ENCODE results near the gene DCD. TPM values are rescaled to one million over a fixed set of nuclear protein-coding genes. Genes with fewer than 3 reads are reported as not detected.

The DCD gene
- total and polyA plus RNA-seq, 10 of the 15 experiments (the other 5 are each of a cell fraction or from before 2014, with no cell fraction given) = not detected

DNA sequence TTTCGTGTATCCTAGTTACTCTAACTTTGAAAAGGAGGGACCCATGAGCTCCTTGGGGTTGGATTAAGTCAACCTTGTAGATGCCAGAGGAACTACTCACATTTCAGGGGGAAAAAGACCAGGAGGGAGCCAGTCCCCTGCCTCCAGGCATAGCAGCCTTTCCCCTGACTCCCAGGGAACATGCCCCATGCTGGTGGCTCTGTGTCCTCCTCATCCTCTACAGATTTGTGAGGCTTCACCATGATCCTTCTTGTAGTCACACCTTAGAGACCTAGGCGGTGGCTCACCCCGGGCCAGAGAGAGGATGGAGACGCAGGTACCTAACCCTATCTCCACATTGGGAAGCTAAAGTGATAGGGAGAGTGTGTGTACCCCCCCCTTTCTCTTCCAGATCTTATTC is 43.7 kb downstream of the DCD start:
- ChIA-PET RAD21 (ENCODE audit: unreplicated experiment) (no interaction called here), CTCF (interaction anchor here (0.8 to 6.3 kb wide), 7 partner anchors 8 to 468 kb away, joined by 3 to 45 read pairs (median 5); no protein-coding TSS in a partner anchor)
- no peak overlapping the region for H3K27ac ChIP-seq (ENCODE audit: control insufficient read depth, insufficient read depth)

GRCh38 chr12:54603872-54604271 is 44.3 kb downstream of the DCD start:
- intact Hi-C loops (cut with micrococcal nuclease; ENCODE audit: unreplicated experiment) (loop anchor here (2.0 to 5.0 kb wide), 2 partner anchors 353 to 469 kb away; no protein-coding TSS in a partner anchor), in situ Hi-C loops (cut with MboI) (no loop called here)
- Histone ChIP-seq H2AFZ (ENCODE audit: control insufficient read depth, low read depth, low read length) (no peak overlapping the region), H3K9ac (ENCODE audit: control insufficient read depth, insufficient read depth, low read length) (no peak overlapping the region), H3K4me2 (ENCODE audit: control insufficient read depth, insufficient read depth) (no peak overlapping the region), H3K79me2 (ENCODE audit: control insufficient read depth, insufficient read depth, low read length) (no peaks in the 10 kb centered on the region), H3K36me3 (ENCODE audit: control insufficient read depth in 2 of 2, insufficient read depth in 2 of 2, low read length in 1 of 2) (no peaks in the 10 kb centered on the region), H3K27me3 (replicated peaks in 1 of 2; ENCODE audit: control insufficient read depth in 2 of 2, insufficient read depth in 2 of 2, low read length in 1 of 2) (peaks cover 0 to 1% of the 10 kb centered on the region in 2 experiments; a peak in 2 of 4 replicates), H3K4me3 (no peak overlapping the region), H3K9me3 (replicated peaks; ENCODE audit: control insufficient read depth, insufficient read depth, low read length) (no peaks in the 10 kb centered on the region), H3K4me1 (ENCODE audit: control insufficient read depth, insufficient read depth, low read length) (no peaks in the 10 kb centered on the region), H4K20me1 (ENCODE audit: control insufficient read depth, insufficient read depth) (no peaks in the 10 kb centered on the region), H3K27ac (ENCODE audit: control insufficient read depth, insufficient read depth) (no peak overlapping the region)
- ChIA-PET POLR2A (no interaction called here), SMC1A (ENCODE audit: uncharacterized antibody, unreplicated experiment) (interaction anchor here (0.7 to 1.4 kb wide), 2 partner anchors 24 to 98 kb away, joined by 3 read pairs; no protein-coding TSS in a partner anchor), RAD21 (ENCODE audit: unreplicated experiment) (no interaction called here), CTCF (interaction anchor here (0.7 to 6.3 kb wide), 8 partner anchors 8 to 468 kb away, joined by 3 to 45 read pairs (median 5); no protein-coding TSS in a partner anchor)
- DNase-seq (ENCODE audit: low read depth, low spot score) (no peak), FAIRE-seq (no peak), ATAC-seq (no peak)
- whole genome bisulfite sequencing (ENCODE audit: insufficient coverage, insufficient replicate concordance, low lambda C conversion rate, missing lambda C conversion rate) = 46% methylated on average over 5 of the region's 5 CpGs
- BruUV-seq (replicated peaks) = no TSS peak
- TF ChIP-seq RELA (IDR thresholded peaks at IDR 0.05; ENCODE audit: borderline replicate concordance, partially characterized antibody) (no peak), KAT2A (conservative IDR thresholded peaks at IDR 0.05; ENCODE audit: control insufficient read depth, low read depth, low read length) (no peak), YBX1 (IDR thresholded peaks at IDR 0.05) (no peak), ZBED1 (IDR thresholded peaks at IDR 0.05; ENCODE audit: borderline replicate concordance) (no peak)
- TF ChIP-seq, protein P1, sequence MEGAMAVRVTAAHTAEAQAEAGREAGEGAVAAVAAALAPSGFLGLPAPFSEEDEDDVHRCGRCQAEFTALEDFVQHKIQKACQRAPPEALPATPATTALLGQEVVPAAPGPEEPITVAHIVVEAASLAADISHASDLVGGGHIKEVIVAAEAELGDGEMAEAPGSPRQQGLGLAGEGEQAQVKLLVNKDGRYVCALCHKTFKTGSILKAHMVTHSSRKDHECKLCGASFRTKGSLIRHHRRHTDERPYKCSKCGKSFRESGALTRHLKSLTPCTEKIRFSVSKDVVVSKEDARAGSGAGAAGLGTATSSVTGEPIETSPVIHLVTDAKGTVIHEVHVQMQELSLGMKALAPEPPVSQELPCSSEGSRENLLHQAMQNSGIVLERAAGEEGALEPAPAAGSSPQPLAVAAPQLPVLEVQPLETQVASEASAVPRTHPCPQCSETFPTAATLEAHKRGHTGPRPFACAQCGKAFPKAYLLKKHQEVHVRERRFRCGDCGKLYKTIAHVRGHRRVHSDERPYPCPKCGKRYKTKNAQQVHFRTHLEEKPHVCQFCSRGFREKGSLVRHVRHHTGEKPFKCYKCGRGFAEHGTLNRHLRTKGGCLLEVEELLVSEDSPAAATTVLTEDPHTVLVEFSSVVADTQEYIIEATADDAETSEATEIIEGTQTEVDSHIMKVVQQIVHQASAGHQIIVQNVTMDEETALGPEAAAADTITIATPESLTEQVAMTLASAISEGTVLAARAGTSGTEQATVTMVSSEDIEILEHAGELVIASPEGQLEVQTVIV (IDR thresholded peaks at IDR 0.05; ENCODE audit: borderline replicate concordance, partially characterized antibody) = no peak
- TF ChIP-seq, protein P2, sequence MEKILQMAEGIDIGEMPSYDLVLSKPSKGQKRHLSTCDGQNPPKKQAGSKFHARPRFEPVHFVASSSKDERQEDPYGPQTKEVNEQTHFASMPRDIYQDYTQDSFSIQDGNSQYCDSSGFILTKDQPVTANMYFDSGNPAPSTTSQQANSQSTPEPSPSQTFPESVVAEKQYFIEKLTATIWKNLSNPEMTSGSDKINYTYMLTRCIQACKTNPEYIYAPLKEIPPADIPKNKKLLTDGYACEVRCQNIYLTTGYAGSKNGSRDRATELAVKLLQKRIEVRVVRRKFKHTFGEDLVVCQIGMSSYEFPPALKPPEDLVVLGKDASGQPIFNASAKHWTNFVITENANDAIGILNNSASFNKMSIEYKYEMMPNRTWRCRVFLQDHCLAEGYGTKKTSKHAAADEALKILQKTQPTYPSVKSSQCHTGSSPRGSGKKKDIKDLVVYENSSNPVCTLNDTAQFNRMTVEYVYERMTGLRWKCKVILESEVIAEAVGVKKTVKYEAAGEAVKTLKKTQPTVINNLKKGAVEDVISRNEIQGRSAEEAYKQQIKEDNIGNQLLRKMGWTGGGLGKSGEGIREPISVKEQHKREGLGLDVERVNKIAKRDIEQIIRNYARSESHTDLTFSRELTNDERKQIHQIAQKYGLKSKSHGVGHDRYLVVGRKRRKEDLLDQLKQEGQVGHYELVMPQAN (conservative IDR thresholded peaks at IDR 0.05) = no peak
- TF ChIP-seq, protein P3, sequence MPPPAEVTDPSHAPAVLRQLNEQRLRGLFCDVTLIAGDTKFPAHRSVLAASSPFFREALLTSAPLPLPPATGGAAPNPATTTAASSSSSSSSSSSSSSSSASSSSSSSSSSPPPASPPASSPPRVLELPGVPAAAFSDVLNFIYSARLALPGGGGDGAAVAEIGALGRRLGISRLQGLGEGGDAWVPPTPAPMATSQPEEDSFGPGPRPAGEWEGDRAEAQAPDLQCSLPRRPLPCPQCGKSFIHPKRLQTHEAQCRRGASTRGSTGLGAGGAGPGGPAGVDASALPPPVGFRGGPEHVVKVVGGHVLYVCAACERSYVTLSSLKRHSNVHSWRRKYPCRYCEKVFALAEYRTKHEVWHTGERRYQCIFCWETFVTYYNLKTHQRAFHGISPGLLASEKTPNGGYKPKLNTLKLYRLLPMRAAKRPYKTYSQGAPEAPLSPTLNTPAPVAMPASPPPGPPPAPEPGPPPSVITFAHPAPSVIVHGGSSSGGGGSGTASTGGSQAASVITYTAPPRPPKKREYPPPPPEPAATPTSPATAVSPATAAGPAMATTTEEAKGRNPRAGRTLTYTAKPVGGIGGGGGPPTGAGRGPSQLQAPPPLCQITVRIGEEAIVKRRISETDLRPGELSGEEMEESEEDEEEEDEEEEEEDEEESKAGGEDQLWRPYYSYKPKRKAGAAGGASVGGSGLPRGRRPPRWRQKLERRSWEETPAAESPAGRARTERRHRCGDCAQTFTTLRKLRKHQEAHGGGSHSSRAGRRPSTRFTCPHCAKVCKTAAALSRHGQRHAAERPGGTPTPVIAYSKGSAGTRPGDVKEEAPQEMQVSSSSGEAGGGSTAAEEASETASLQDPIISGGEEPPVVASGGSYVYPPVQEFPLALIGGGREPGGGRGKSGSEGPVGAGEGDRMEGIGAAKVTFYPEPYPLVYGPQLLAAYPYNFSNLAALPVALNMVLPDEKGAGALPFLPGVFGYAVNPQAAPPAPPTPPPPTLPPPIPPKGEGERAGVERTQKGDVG (CRISPR knock-in tag; IDR thresholded peaks at IDR 0.05) = no peak

More for the DNA sequence above, 43.7 kb downstream of the DCD start:
- ChIA-PET SMC1A (ENCODE audit: uncharacterized antibody, unreplicated experiment) (interaction anchor here (1.4 kb wide), 1 partner anchor 97 kb away, joined by 3 read pairs; no protein-coding TSS in a partner anchor), POLR2A (interaction anchor here (0.7 kb wide), 1 partner anchor 271 kb away, joined by 5 read pairs; no protein-coding TSS in a partner anchor)
- intact Hi-C loops (cut with micrococcal nuclease; ENCODE audit: unreplicated experiment) (loop anchor here (5.0 kb wide), 1 partner anchor 353 kb away; no protein-coding TSS in a partner anchor), in situ Hi-C loops (cut with MboI) (no loop called here)
- Histone ChIP-seq H4K20me1 (ENCODE audit: control insufficient read depth, insufficient read depth) (no peaks in the 10 kb centered on the region), H3K9ac (ENCODE audit: control insufficient read depth, insufficient read depth, low read length) (no peak overlapping the region), H3K36me3 (ENCODE audit: control insufficient read depth in 2 of 2, insufficient read depth in 2 of 2, low read length in 1 of 2) (no peaks in the 10 kb centered on the region), H3K79me2 (ENCODE audit: control insufficient read depth, insufficient read depth, low read length) (no peaks in the 10 kb centered on the region), H2AFZ (ENCODE audit: control insufficient read depth, low read depth, low read length) (no peak overlapping the region), H3K4me3 (no peak overlapping the region), H3K4me2 (ENCODE audit: control insufficient read depth, insufficient read depth) (no peak overlapping the region), H3K27me3 (replicated peaks in 1 of 2; ENCODE audit: control insufficient read depth in 2 of 2, insufficient read depth in 2 of 2, low read length in 1 of 2) (peaks cover 0 to 1% of the 10 kb centered on the region in 2 experiments; a peak in 2 of 4 replicates), H3K4me1 (ENCODE audit: control insufficient read depth, insufficient read depth, low read length) (no peaks in the 10 kb centered on the region), H3K9me3 (replicated peaks; ENCODE audit: control insufficient read depth, insufficient read depth, low read length) (no peaks in the 10 kb centered on the region)
- no peak for FAIRE-seq
- TF ChIP-seq POU2F2 (IDR thresholded peaks at IDR 0.05; ENCODE audit: borderline replicate concordance, low read depth, low read length) (no peak), PAX5 (IDR thresholded peaks at IDR 0.05; ENCODE audit: borderline replicate concordance, low read depth, low read length) (no peak), IKZF1 (conservative IDR thresholded peaks at IDR 0.05) (no peak), POLR2AphosphoS2 (IDR thresholded peaks at IDR 0.05; ENCODE audit: low read depth, low read length) (no peak)
- no peak for ATAC-seq
- WGBS (ENCODE audit: insufficient coverage, insufficient replicate concordance, low lambda C conversion rate, missing lambda C conversion rate) = 50% methylated on average over 4 of the region's 4 CpGs
- no TSS peak for BruUV-seq (replicated peaks)
- no peak for DNase-seq (ENCODE audit: low read depth, low spot score)
